ENCODE measurements around the gene CTSA. TPM values are rescaled to one million over a fixed set of nuclear protein-coding genes. Genes with fewer than 3 reads are reported as not detected.
"Not testable (repeated sequence)": the region's sequence is repeated elsewhere in the genome, so short reads cannot be mapped to it uniquely, and the experiment has no call there.

The CTSA gene
- total RNA-seq, 1 experiment from 2014 or later = 187 TPM

DNA sequence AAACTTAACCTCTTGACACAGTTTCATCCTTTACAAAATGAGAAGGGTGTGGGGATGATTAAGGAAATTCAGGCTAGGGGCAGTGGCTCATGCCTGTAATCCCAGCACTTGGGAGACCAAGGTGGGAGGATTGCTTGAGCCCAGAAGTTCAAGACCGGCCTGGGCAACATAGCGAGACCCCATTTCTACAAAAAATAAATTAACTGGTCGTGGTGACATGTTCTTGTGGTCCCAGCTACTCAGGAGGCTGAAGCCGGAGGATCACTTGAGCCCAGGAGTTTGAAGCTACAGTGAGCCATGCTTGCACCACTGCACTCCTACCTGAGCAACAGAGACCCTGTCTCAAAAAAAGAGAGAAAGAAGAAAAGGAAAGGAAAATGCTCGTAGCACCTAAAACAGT, 24.7 kb upstream of the CTSA start:
- DNase-seq (ENCODE audit: low read depth) = no peak

- DNase-seq (ENCODE audit: low read depth) = no peak
Observed at GRCh38 chr20:45867136-45867818, 23.9 kb upstream of the CTSA start.

DNA sequence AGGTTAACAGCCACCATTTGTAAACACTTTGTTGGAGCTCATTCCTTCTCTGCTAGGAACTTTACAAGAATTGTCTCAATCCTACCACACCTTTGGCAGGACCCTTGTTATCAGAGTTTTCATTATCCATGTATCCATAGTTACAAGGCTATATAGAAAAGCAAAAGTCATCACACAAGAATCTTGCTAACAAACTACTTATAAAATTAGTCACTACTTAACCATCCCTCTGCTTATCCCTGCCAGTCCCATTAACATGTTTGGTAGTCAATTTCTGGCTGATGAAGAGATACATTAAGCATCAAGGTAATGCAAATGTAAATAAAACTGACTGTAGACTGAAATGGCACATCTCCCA, 23.3 kb upstream of the CTSA start:
- DNase-seq (ENCODE audit: low read depth) = peak; percentile 41

DNA sequence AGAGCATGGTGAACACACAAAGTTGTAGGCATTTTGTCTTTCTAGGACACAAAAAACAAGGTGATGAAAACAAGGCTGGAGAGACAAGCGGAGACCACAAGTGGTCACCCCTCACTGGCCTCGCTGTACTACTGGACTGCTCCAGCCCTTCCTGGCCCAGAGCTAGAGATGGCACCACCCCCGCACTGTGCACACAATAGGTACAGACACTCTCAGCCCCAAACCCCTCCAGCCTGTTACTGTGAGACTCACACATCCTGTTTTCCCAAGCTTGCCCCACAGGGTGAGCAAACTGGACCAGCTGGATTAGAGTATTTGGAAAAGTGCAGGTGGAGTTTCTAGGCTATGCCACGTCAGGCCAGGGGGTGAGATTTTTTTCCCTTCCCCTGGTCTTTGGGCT, 18.5 kb upstream of the CTSA start:
- no peak for DNase-seq (ENCODE audit: low read depth)

DNA sequence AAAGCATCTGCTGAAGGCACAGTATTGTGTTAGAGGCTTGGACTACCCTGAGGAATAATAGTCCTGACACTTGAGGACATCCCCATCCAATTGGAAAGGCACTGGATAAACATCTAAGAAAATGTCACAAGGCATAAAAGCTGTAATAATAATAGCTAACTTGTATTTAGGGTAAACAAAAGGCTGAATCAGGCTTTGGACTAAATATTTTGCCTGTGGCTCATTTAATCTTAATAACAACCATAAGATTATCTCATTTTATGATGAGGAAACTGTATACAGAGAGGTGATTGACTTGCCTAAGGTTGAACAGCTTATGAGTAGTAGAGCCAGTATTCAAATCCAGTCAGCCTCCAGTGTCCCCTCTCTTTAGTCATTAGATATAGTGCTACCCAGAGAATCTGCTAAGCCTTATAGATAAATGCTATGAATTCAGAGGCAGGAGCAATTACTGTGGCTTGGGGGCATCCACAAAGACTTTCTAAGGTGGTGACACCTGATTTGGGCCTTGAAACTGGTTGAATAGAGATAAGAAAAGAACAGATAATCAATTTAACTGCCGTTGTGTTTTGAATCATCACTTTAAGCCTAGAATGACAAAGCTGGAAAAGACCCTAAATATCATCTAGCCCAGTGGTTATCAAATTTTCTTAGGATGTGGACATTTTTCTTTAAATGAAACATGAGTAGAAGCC, 17.6 kb upstream of the CTSA start:
- DNase-seq (ENCODE audit: low read depth) = no peak

DNA sequence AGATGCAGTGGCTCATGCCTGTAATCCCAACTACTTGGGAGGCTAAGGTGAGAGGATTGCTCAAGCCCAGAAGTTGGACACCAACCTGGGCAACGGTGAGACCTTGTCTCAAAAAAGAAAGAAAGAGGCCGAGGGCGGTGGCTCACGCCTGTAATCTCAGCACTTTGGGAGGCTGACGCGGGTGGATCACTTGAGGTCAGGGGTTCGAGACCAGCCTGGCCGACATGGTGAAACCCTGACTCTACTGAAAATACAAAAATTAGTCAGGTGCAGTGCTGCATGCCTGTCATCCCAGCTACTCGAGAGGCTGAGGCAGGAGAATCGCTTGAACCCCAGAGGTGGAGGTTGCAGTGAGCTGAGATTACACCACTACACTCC, 17.0 kb upstream of the CTSA start:
- not testable (repeated sequence) for DNase-seq (ENCODE audit: low read depth)

DNA sequence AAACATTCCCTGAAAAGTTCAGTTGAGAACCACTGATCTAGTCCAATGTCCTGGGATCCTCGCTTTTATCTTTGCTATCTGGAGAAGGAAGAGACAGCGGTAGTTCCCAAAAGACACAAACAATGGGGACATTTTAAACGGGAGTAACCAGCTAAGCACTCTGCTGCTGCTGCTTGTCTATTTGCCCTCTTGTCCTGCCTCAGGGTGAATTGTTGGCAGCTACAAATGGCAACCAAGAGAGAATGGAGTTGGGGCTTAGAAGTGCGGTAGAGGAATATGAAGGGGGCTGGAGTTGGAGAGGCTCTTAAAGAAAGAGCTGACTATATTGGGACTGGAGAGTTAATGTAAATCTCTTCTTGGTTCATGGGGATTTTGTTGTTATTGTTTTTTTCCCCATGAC, 16.6 kb upstream of the CTSA start:
- no peak for DNase-seq (ENCODE audit: low read depth)

DNA sequence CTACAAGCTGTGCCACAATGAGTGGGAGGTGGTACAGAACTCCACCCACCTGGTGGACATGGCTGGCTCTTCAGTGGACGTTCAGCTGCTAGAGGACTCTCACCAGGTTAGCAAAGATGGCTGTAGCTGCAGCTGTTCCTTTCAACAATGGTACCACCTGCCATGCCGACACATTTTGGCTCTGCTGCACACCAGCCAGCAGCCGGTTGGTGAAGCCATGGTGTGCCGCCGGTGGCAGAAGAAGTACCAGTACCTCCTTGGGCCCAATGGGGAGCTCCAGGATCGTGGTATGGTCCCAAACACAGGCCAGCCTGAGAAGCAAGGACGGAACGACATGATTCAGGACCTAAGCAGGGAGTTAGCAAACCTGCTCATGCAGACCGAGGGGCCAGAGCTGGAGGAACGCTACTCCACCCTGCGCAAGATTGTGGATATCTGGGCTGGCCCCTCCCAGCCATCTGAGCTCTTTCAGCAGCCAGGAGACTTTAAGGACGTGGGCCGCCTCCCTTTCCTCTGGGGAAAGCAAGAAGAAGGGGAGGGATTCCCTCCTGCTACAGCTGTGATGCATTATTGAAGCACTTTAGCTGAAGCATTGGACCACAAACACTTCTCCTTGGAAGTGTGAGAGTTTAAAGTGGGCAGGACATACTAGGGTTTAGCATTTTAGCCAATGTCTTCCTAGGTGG, 12.9 kb upstream of the CTSA start:
- no peak for DNase-seq (ENCODE audit: low read depth)

- peak; percentile 100 for DNase-seq (ENCODE audit: low read depth)
Observed at GRCh38 chr20:45880988-45881788, 9.9 kb upstream of the CTSA start, which contains the start of gene ZSWIM1. ZSWIM1 (plus strand) TSS chr20:45881227; CDS start chr20:45882593, 1,366 bp downstream.

GRCh38 chr20:45882469-45883099, 8.6 kb upstream of the CTSA start:
- no peak for DNase-seq (ENCODE audit: low read depth)

GRCh38 chr20:45883100-45883469, 8.1 kb upstream of the CTSA start:
- DNase-seq (ENCODE audit: low read depth) = no peak

DNA sequence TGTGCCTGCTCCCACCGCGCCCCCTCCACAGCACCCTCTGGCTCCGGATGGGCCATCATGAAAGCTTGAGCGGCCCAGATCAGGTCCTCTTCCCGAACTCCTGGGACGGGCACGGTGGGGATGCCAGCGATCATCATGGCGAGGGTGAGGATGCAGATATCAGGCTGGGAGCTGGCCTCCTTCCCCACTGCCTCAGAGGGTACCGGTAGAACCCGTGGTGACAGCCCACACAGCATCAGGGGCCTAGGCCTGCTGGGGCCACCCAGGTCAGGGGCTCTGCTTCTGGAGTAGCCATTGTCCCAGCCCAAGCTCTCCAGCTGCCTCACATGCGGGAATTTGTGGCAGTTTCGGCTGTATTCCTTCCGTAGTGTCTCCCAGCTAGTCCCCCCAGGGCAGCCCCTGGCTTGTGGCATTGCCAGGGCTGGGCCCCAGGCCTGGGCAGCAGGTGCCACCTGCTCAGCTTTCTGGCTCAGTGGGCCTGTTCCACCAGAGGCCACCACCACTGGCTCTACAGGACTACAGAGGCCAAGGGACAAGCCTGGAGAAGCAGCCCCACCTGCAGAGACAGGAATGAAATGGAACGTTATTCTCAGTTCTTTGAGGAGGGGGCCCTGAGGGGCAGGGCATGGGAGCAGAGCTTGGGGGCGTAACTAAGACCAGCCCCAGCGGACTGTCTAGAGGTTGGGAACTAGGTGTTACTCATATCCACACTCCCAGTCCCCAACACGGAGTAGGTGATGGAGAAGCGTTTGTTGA, 4.4 kb upstream of the CTSA start:
- DNase-seq (ENCODE audit: low read depth) = no peak

DNA sequence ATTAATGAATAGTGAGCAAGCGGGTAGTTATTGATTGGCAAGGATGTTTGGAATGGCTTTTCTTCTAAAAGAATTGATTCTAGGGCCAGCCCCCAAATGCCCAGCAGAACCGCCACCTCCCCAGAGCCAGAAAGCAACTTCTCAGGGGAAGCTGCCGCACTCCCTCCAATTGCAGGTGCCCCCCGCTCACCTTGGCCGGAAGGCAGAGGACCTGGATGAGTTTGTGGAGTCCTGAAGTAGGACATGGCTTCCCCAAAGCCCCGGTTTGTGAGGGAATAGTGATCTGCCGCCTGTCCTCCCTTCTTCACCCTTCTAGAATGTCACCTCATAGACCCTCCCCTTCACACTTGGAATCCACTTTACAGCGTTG, 3.8 kb upstream of the CTSA start, which contains the start of gene SPATA25:
SPATA25 (minus strand) TSS at position 277 of the 370 bp plus-strand sequence; CDS start at position 245, 32 bp downstream.
- no peak for DNase-seq (ENCODE audit: low read depth)

- no peak for DNase-seq (ENCODE audit: low read depth)
Observed at GRCh38 chr20:45888681-45889080, 2.5 kb upstream of the CTSA start.

- peak; percentile 79 for DNase-seq (ENCODE audit: low read depth)
Observed at GRCh38 chr20:45890077-45890984, 804 bp upstream of the CTSA start.

DNA sequence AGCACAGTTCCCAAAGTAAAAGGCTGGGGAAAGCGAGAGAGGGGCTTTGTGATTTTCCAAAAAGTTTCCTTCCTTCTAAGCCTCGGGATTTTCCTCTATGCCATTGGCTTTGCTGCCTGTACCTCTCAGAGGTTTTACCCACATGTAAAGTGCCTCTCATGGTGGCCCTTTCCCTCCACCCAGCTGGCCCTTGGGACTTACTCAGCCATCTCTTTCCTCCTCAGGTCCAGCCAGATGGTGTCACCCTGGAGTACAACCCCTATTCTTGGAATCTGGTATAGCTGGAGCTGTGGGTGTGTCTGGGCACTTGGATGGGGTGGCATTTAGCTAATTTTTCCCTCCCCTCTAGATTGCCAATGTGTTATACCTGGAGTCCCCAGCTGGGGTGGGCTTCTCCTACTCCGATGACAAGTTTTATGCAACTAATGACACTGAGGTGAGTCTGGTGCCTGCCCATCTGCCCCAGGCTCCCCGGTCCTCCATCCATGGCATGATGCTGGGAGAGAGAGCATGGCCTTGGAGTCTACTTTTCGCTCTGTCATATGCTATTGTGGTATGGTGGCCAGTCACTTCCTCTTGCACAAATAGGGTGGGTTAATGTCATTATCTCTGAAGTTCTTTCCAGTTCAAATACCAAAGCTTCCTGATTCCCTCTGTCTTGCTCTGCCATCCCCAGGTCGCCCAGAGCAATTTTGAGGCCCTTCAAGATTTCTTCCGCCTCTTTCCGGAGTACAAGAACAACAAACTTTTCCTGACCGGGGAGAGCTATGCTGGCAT, 1.1 kb downstream of the CTSA start:
- peak; percentile 49 for DNase-seq (ENCODE audit: low read depth)

DNA sequence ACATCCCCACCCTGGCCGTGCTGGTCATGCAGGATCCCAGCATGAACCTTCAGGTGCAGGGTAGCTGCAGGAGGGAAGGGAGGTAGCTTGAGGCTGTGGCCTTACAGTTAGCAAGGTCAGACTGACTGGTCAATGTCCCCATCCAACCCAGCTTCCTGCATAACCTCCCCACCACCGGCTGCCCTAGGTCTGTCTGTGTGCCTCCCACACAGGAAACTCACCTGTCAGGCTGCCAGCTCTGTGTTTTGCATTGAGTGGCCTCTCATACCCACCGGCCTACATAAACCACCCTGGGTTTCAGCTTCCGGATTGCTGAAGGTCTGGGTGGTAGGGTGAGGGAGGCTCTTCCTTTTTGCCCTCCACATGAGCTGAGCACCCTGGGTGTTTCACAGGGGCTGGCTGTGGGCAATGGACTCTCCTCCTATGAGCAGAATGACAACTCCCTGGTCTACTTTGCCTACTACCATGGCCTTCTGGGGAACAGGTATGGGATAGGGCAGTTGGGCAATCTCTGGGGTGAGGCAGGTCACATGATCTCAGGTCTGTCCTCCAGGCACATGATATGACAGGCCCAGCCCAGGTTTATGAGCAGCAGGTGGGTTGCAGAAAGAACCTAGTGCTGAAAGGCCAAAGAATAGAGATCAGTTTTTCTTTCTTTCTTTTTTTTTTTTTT, 1.8 kb downstream of the CTSA start:
- DNase-seq (ENCODE audit: low read depth) = no peak

GRCh38 chr20:45893831-45894230, 2.7 kb downstream of the CTSA start:
- DNase-seq (ENCODE audit: low read depth) = peak; percentile 36
